Left kidney (tissue), 2 donors: ENCODE results near the gene VCPKMT. TPM values are rescaled to one million over a fixed set of nuclear protein-coding genes. Genes with fewer than 3 reads are reported as not detected.

Experiments
- DNase-seq: peaks from one replicate; pipeline ENCODE4 v3.0.0-alpha.2; 2013
- polyA plus RNA-seq: library from polyadenylated mRNA; unstranded; fragments of 120-200 nt; gene quantifications from one replicate; pipeline ENCODE4 v1.2.1, GENCODE V29; 2013; ENCODE audit not compliant: insufficient read length

Gene VCPKMT
- polyA plus RNA-seq, 1 donor = 16.9 TPM

- DNase-seq = no peak
Observed at GRCh38 chr14:50067723-50068495, 48.5 kb downstream of the VCPKMT start.

DNA sequence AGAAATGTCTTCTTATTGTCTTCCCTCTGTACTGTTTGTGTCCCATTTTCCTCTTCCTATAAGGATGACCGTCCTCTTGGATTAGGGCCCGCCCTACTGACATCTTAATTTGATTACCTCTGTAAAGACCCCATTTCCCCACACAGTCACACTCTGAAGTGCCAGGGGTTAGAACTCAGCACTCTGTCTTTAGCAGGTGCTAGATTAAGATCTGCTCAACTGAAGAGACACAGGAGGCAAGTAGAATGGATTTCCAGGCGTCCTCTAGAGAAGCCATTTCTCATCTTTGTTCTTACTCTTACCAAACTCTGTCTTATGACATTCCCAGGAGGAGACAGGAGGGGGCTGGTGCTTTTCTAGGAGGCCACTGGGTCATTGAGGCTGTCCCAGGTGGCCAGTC is 50.8 kb downstream of the VCPKMT start:
- DNase-seq = no peak

GRCh38 chr14:50064993-50065392 is 51.4 kb downstream of the VCPKMT start:
- DNase-seq = no peak

- no peak for DNase-seq
Observed at GRCh38 chr14:50063876-50064420, 52.4 kb downstream of the VCPKMT start.

GRCh38 chr14:50062438-50063085 is 53.8 kb downstream of the VCPKMT start:
- peak; percentile 47 for DNase-seq

DNA sequence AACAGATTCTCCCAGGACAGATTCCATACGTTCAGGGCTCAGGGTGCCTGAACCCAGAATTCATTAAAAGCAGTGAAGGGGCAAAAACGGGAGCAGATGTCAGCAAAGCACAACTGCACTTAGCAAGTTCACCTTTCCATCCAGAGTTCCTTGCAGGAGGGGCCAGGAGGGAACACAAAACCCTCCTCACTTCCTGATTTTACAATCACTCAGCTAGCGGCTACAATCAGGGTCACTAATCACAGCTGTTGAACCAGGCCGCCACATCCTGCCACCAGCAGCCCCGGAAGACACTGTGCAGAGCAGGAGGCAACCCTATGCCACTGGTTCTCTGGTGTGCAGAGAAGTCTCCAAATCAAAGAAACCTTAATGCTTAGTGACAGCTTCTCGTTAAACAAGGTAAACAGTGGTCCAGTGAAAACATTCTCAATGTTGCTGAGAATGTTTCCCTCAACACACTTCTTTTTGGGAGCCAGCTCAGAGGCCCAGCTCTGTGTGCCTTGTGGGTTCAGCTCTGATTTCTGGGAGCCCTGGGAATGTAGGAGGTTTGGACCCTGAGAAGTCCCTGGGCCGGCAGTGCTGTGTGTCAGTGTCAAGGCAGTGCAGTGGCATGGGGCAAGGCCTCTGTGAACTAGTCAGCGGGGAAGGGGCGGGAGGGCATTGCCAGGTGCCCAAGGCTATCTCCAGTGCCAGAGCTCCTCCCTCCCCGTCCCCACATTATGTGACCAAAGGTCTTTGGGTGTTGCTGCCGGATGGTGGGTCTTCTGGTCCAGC is 54.5 kb downstream of the VCPKMT start:
- peak; percentile 52 for DNase-seq

DNA sequence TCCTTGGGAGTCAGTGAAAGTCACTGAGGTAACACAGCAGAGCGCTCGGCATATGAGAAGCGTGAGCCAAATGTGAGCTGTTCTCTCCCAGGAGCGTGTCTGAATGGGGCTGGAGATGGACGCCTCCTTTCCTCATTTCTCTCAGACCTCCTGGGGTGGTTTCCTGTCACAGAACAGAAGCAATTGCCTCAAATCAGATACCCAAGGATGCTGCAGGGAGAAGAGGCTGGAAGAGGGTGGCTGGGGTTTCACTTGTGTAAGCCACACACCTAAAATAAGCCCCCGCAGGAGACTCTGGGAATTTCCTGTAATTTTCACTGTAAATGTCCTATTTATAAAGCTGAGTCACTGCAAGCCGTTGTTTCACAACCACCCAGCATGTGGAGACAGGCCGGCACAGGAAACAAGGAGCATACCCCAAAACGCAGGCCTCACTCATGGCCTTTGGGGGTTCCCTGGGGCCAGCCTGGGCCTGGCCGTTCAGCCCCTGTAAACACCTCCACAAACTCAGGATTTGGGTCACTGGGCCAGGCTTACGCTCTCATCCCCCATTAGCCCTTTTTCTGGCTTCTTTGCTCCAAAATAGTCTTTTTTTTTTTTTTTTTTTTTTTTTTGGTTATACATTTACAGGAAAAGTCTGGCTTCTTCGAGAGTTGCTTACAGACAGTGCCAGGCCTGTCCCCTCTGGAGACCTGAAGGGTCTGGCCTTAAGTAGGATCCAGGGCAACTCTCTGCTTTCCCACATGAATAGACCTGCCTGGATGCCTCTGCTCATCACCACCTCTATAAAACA is 55.3 kb downstream of the VCPKMT start:
- DNase-seq = peak; percentile 25

DNA sequence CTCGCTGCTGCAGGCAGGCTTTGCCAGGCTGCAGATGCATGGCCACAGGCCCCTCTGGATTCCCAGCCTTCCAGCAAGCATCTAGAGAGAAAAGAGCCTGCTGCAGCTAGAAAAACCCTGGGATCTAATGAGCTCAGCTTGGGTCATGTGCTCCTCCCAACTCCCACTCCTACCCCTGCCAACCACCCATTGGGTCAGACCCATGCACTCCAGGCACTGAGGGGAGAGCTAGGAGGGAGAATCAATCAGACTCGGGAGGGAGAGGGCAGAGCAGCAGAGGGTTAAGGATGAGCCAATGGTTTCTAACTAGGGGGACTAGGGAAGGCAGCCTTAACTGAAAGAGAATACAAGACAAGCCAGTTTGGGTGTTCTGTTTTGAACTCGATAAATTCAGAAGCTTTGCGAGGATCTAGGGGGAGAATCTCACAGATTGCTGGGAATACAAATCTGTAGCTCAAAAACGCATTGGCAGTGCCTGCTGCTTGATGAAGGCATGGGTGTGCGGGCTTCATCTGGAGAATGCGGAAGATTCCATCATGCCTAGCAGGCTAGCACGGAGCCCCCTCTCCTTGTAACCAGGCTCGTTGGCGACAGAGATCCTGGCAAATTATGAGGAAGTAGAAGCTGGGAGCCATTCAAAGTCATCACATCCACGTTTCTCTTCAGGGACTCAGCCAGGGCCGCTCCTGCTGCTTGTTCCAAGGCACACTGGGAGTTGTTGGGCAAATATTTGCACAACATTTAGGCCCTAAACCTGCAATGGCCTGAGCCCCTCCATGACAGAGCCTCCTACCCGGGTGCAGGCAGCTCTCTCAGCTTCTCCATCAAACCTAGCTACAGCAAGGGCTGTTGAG is 56.4 kb downstream of the VCPKMT start:
- no peak for DNase-seq

Other genes starting within 250 kb of the VCPKMT start
- gene ARF6, start 223.5 kb downstream of the VCPKMT start, polyA plus RNA-seq = 83.4 TPM
- gene SOS2, start 115.0 kb upstream of the VCPKMT start, polyA plus RNA-seq = 43.2 TPM
- gene L2HGDH, start 195.7 kb upstream of the VCPKMT start, polyA plus RNA-seq = 12.6 TPM
- gene DMAC2L, start 195.8 kb upstream of the VCPKMT start, polyA plus RNA-seq = 33.1 TPM